GM04503 (cell line): ENCODE results near the gene EFCAB8.
"Not testable (repeated sequence)": the region's sequence is repeated elsewhere in the genome, so short reads cannot be mapped to it uniquely, and the experiment has no call there.

Source experiments
- DNase-seq: peaks from one replicate; pipeline ENCODE4 v3.0.0-alpha.2; 2012; ENCODE audit warnings: low read depth

EFCAB8 gene

GRCh38 chr20:32959351-32960221 lies 100.9 kb downstream of the EFCAB8 start:
- DNase-seq: no peak

- DNase-seq: no peak
Observed at GRCh38 chr20:32960222-32960518, 101.4 kb downstream of the EFCAB8 start.

- DNase-seq: no peak
Observed at GRCh38 chr20:32960849-32961731, 102.4 kb downstream of the EFCAB8 start.

GRCh38 chr20:32962053-32962452 lies 103.3 kb downstream of the EFCAB8 start:
- no peak for DNase-seq

GRCh38 chr20:32962646-32963045 lies 103.9 kb downstream of the EFCAB8 start:
- DNase-seq: not testable (repeated sequence)

- DNase-seq: no peak
Observed at GRCh38 chr20:32963176-32963575, 104.5 kb downstream of the EFCAB8 start.

GRCh38 chr20:32964575-32964974 lies 105.9 kb downstream of the EFCAB8 start:
- DNase-seq: no peak

GRCh38 chr20:32965115-32965514 lies 106.4 kb downstream of the EFCAB8 start:
- no peak for DNase-seq

- DNase-seq: no peak
Observed at GRCh38 chr20:32965581-32966373, 107.1 kb downstream of the EFCAB8 start.

GRCh38 chr20:32966382-32966781 lies 107.7 kb downstream of the EFCAB8 start:
- no peak for DNase-seq

GRCh38 chr20:32966881-32967781 lies 108.4 kb downstream of the EFCAB8 start:
- no peak for DNase-seq

GRCh38 chr20:32967961-32968457 lies 109.3 kb downstream of the EFCAB8 start:
- no peak for DNase-seq

- DNase-seq: no peak
Observed at GRCh38 chr20:32968478-32969241, 109.9 kb downstream of the EFCAB8 start.

GRCh38 chr20:32969356-32970114 lies 110.8 kb downstream of the EFCAB8 start:
- no peak for DNase-seq

GRCh38 chr20:32970115-32970972 lies 111.6 kb downstream of the EFCAB8 start:
- no peak for DNase-seq

GRCh38 chr20:32970973-32971300 lies 112.2 kb downstream of the EFCAB8 start:
- no peak for DNase-seq

GRCh38 chr20:32971703-32972161 lies 113.0 kb downstream of the EFCAB8 start:
- no peak for DNase-seq
